Transverse colon (tissue), 4 donors: ENCODE measurements around the gene ZNF268. TPM values are rescaled to one million over a fixed set of nuclear protein-coding genes. Genes with fewer than 3 reads are reported as not detected.
"Not testable (repeated sequence)": the region's sequence is repeated elsewhere in the genome, so short reads cannot be mapped to it uniquely, and the experiment has no call there.

ENCODE experiments used
- DNase-seq: peaks from one replicate; pipeline ENCODE4 v3.0.0-alpha.2; 2019
- H3K27ac ChIP-seq, 4 donors: fragments of 200-600 bp; sonication (generic); 2 replicates each; pipeline ENCODE4 v1.5.1; 2016 to 2018; ENCODE audit warnings: inconsistent platforms in 4 of 4
- H3K27me3 ChIP-seq: fragments of 200-600 bp; sonication (generic); 2 replicates; pipeline ENCODE4 v1.5.1; 2017; ENCODE audit warnings: inconsistent platforms
- H3K36me3 ChIP-seq, 4 donors: fragments of 200-600 bp; sonication (generic); 2 replicates each; pipeline ENCODE4 v1.5.1; 2017 to 2019; ENCODE audit warnings: inconsistent platforms in 4 of 4
- H3K4me1 ChIP-seq, 4 donors: fragments of 200-600 bp; sonication (generic); 2 replicates each; pipeline ENCODE4 v1.5.1; 2017 to 2020; ENCODE audit warnings: inconsistent platforms in 4 of 4
- H3K4me3 ChIP-seq, 4 donors: fragments of 200-600 bp; sonication (generic); 1 replicate in 1 of 4; 2 replicates in 3 of 4; pipeline versions ENCODE4 v1.5.1 to v1.6.1; 2017 to 2019; ENCODE audit warnings: inconsistent platforms in 4 of 4
- H3K9me3 ChIP-seq, 2 donors: fragments of 200-600 bp; sonication (generic); 2 replicates each; pipeline ENCODE4 v1.5.1; 2017 to 2019; ENCODE audit warnings: inconsistent platforms in 2 of 2
- EP300 ChIP-seq: sonication (generic); formaldehyde crosslinking; IDR thresholded peaks from one replicate; pipeline ENCODE4 v1.6.1; 2017; ENCODE audit warnings: antibody characterized with exemption, low read depth
- POLR2A ChIP-seq: fragments of 450-650 bp; IDR thresholded peaks from one replicate; pipeline ENCODE4 v1.6.1; 2016; ENCODE audit warnings: antibody characterized with exemption, mild to moderate bottlenecking, moderate library complexity
- POLR2AphosphoS5 ChIP-seq, 3 donors: sonication (generic); formaldehyde crosslinking; IDR thresholded peaks; one replicate each; pipeline ENCODE4 v1.6.1; 2016; ENCODE audit warnings: antibody characterized with exemption in 3 of 3
- WGBS, 2 donors: methylation state at CpG; one replicate each; pipeline ENCODE4 v1.1.5; 2018; ENCODE audit warnings: low coverage in 1 of 2; 5-methylcytosine and 5-hydroxymethylcytosine counted together
- in situ Hi-C, 4 donors: fragments of 200-750 bp; cut with MboI; loops; one replicate each; pipeline versions ENCODE4 v1.15.0 to v1.15.1; 2017; ENCODE audit warnings: low sequenced_read_pairs in 3 of 4, low pct_ligation_motif_present in 1 of 4, low pct_unique_long_range_greater_than_20kb in 1 of 4
- intact Hi-C: fragments of 100-400 bp; cut with DNase I; formaldehyde crosslinking; loops from one replicate; pipeline ENCODE4 v1.15.1; 2023; ENCODE audit warnings: low total_unique reads
- small RNA-seq, 4 donors: library from RNA; depleted of rRNA; stranded (forward); fragments of <200 nt; gene quantifications; one replicate each; pipeline ENCODE3, GENCODE V24; 2016
- total RNA-seq, 4 donors: library from RNA; depleted of rRNA; stranded (reverse); fragments of >200 nt; gene quantifications; one replicate each; pipeline ENCODE4 v1.1.0, GENCODE V29; 2016
- TF ChIP-seq, protein P1 (sequence below), 5 experiments: fragments of 200-600 bp in 3 of 5; fragments of 450-650 bp in 2 of 5; sonication (generic) in 3 of 5; IDR thresholded peaks; 1 replicate in 2 of 5; 2 replicates in 3 of 5; pipeline ENCODE4 v1.5.1; 2016 to 2017; ENCODE audit warnings: antibody characterized with exemption in 5 of 5, inconsistent platforms in 3 of 5, mild to moderate bottlenecking in 2 of 5, moderate library complexity in 1 of 5

The ZNF268 gene
- total RNA-seq, 4 donors from 2014 or later: 12.2 to 30.3 (median 16.1) TPM

- Histone ChIP-seq H3K27me3 (no peaks in the 10 kb centered on the region), H3K36me3 (no peaks in the 10 kb centered on the region), H3K4me3 (no peak overlapping the region), H3K9me3 (no peaks in the 10 kb centered on the region), H3K4me1 (no peaks in the 10 kb centered on the region), H3K27ac (no peak overlapping the region)
- 93 to 96% methylated on average over 8 to 12 of the region's 12 CpGs for WGBS, 2 donors
- DNase-seq: no peak
- no peak for TF ChIP-seq EP300
- TF ChIP-seq POLR2AphosphoS5 (IDR thresholded peaks at IDR 0.05): no peak
- TF ChIP-seq, protein P1, sequence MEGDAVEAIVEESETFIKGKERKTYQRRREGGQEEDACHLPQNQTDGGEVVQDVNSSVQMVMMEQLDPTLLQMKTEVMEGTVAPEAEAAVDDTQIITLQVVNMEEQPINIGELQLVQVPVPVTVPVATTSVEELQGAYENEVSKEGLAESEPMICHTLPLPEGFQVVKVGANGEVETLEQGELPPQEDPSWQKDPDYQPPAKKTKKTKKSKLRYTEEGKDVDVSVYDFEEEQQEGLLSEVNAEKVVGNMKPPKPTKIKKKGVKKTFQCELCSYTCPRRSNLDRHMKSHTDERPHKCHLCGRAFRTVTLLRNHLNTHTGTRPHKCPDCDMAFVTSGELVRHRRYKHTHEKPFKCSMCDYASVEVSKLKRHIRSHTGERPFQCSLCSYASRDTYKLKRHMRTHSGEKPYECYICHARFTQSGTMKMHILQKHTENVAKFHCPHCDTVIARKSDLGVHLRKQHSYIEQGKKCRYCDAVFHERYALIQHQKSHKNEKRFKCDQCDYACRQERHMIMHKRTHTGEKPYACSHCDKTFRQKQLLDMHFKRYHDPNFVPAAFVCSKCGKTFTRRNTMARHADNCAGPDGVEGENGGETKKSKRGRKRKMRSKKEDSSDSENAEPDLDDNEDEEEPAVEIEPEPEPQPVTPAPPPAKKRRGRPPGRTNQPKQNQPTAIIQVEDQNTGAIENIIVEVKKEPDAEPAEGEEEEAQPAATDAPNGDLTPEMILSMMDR (IDR thresholded peaks at IDR 0.05): no peak
- no peak for TF ChIP-seq POLR2A
- in situ Hi-C loops (no loop called here), intact Hi-C loops (no loop called here)
Observed at GRCh38 chr12:133236556-133236955, 55.3 kb downstream of the ZNF268 start.

DNA sequence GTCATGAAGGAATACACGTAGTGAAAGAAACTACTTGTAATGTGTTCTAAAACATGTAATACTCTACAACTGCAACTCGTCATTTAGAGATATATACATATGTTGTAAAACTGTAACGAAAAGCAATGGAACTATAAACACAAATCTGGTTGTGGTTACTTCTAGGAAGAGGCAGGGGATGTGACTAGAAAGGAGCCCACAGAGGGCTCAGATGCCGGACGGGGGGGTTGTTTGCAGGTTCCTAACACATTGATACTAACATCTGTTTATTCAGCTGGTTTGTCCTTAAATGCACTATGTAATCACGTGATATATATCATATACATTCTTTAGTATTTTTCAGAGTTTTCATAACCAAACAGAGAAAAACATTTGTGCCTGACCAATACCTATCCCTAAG is 70.4 kb downstream of the ZNF268 start:
- H3K27ac ChIP-seq: no peak overlapping the region
- DNase-seq: no peak
- H3K9me3 ChIP-seq: peaks cover 0 to 3% of the 10 kb centered on the region in 2 donors
- intact Hi-C loops (no loop called here), in situ Hi-C loops (no loop called here)
- H3K27me3 ChIP-seq: no peaks in the 10 kb centered on the region
- 61 to 64% methylated on average over 5 to 6 of the region's 6 CpGs for WGBS, 2 donors
- H3K36me3 ChIP-seq: no peaks in the 10 kb centered on the region
- no peak for TF ChIP-seq EP300
- no peak for TF ChIP-seq POLR2A
- TF ChIP-seq POLR2AphosphoS5 (IDR thresholded peaks at IDR 0.05): no peak
- TF ChIP-seq, protein P1 (IDR thresholded peaks at IDR 0.05): no peak
- H3K4me3 ChIP-seq: no peak overlapping the region
- H3K4me1 ChIP-seq: no peaks in the 10 kb centered on the region

GRCh38 chr12:133255833-133256232 is 74.5 kb downstream of the ZNF268 start:
- H3K4me1 ChIP-seq, H3K27me3 ChIP-seq, in situ Hi-C loops, DNase-seq, H3K27ac ChIP-seq, intact Hi-C loops, H3K36me3 ChIP-seq, H3K4me3 ChIP-seq, H3K9me3 ChIP-seq: not testable (repeated sequence)
- 44% methylated on average over 1 of the region's 1 CpG; no CpG with 5 or more reads in 1 of the 2 donors for WGBS, 2 donors

DNA sequence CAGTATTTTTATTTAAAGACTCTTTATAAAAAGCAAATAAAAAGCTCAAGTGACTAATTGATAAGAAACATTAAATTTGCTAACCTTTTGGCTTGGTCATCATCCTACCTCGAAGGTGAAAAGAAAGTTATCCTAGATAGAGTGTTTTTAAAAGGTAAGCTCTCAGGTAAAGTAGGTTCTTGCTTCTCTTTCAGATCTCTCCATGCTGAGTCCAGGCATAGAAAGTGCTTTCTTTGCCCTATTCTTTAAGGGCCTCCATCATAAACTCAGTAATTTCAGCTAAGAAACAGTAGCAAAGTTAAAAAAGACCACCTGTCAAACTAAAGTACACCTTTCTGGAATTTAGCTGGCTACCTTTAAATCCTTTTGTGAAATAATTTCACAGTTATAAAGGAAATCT is 75.0 kb downstream of the ZNF268 start:
- H3K9me3 ChIP-seq: peaks cover 0 to 3% of the 10 kb centered on the region in 2 donors
- in situ Hi-C loops: no loop called here
- no peak for DNase-seq
- no peak overlapping the region for H3K27ac ChIP-seq
- H3K4me3 ChIP-seq: no peak overlapping the region
- no peaks in the 10 kb centered on the region for H3K4me1 ChIP-seq
- no peaks in the 10 kb centered on the region for H3K36me3 ChIP-seq
- WGBS, 2 donors: 30 to 38% methylated on average over 1 of the region's 1 CpG
- intact Hi-C loops: no loop called here
- H3K27me3 ChIP-seq: no peaks in the 10 kb centered on the region
- TF ChIP-seq, protein P1 (IDR thresholded peaks at IDR 0.05): no peak
- TF ChIP-seq POLR2AphosphoS5 (IDR thresholded peaks at IDR 0.05) (no peak), EP300 (no peak), POLR2A (no peak)

- intact Hi-C loops (no loop called here), in situ Hi-C loops (no loop called here)
- Histone ChIP-seq H3K4me1 (no peaks in the 10 kb centered on the region), H3K27ac (no peak overlapping the region), H3K4me3 (no peak overlapping the region), H3K9me3 (no peaks in the 10 kb centered on the region), H3K27me3 (no peaks in the 10 kb centered on the region), H3K36me3 (no peaks in the 10 kb centered on the region)
- no peak for DNase-seq
- TF ChIP-seq POLR2A: no peak
- WGBS, 2 donors: 89 to 91% methylated on average over 21 to 33 of the region's 33 CpGs
Observed at GRCh38 chr12:133264173-133264572, 82.9 kb downstream of the ZNF268 start.

Small RNAs within 50 kb of the gene (small RNA-seq; reads per million reads assigned to genes)
- gene RF00019 (0 reads per million in 4 donors), gene RNU6-717P (0 reads per million in 4 donors)

Other genes starting within 250 kb of the ZNF268 start
- 10 to 100 TPM in 2 of 4 donors, 1 to 10 TPM in 2; 4.5 to 21.3 (median 10.3) TPM for gene ZNF605, start 225.2 kb upstream of the ZNF268 start, total RNA-seq
- gene ZNF26, start 195.1 kb upstream of the ZNF268 start, total RNA-seq: 10 to 100 TPM; 12.7 to 26.3 (median 18.5) TPM
- gene ZNF84, start 144.0 kb upstream of the ZNF268 start, total RNA-seq: 100 to 1,000 TPM in 1 of 4 donors, 10 to 100 TPM in 3; 16.2 to 144 (median 44.5) TPM
- gene ZNF140, start 100.6 kb upstream of the ZNF268 start, total RNA-seq: 10 to 100 TPM; 13.8 to 35.6 (median 14.8) TPM
- 1 to 10 TPM; 1.4 to 3.8 (median 1.9) TPM for gene ZNF891, start 51.2 kb upstream of the ZNF268 start, total RNA-seq
- 10 to 100 TPM in 2 of 4 donors, 1 to 10 TPM in 2; 2.6 to 13.7 (median 10.7) TPM for gene ZNF10, start 50.9 kb upstream of the ZNF268 start, total RNA-seq
- gene ANHX, start 54.4 kb downstream of the ZNF268 start, total RNA-seq: not detected